Endothelial cell of umbilical vein (primary cell): ENCODE results near the gene LOXL1. TPM values are rescaled to one million over a fixed set of nuclear protein-coding genes. Genes with fewer than 3 reads are reported as not detected.

Source experiments
- BruUV-seq: library from RNA; stranded (reverse); fragments of 400-500 nt; replicated peaks from 2 replicates; lab custom pipeline; 2021; lab: Mats Ljungman, UMichigan
- CTCF ChIA-PET: fragments of 300-600, 350-600 bp; sonication (Branson Sonifier 250); formaldehyde crosslinking; loops from one replicate; lab custom pipeline; 2021; ENCODE audit warnings: antibody characterized with exemption, inconsistent platforms; lab: Charles Lee
- POLR2A ChIA-PET: fragments of 300-600, 350-600 bp; sonication (Branson Sonifier 250); formaldehyde crosslinking; loops from one replicate; lab custom pipeline; 2021; ENCODE audit warnings: antibody characterized with exemption, inconsistent platforms; lab: Charles Lee
- DNase-seq: peaks from one replicate; pipeline ENCODE4 v3.0.0-alpha.2; 2011; ENCODE audit warnings: low read depth, low spot score
- FAIRE-seq: peaks from 2 replicates; lab custom pipeline; 2011; peaks lifted over from hg19 to GRCh38; lab: Jason Lieb, UNC
- H2AFZ ChIP-seq: 2 replicates; pipeline ENCODE4 v1.6.0; 2012; ENCODE audit warnings: low read depth, low read length, control low read depth, inconsistent platforms
- H3K27ac ChIP-seq: 2 replicates; pipeline ENCODE4 v1.5.1; 2011; ENCODE audit warnings: low read depth, mild to moderate bottlenecking, control low read depth, low read length, moderate library complexity; ENCODE audit not compliant: insufficient read depth
- H3K27me3 ChIP-seq, 2 experiments: 2 replicates each; pipeline versions ENCODE4 v1.6.0 to v1.6.1; 2011; ENCODE audit warnings: low read length in 2 of 2, mixed read lengths in 1 of 2; ENCODE audit not compliant: control insufficient read depth in 2 of 2, insufficient read depth in 2 of 2
- H3K36me3 ChIP-seq, 2 experiments: 2 replicates in 1 of 2; 3 replicates in 1 of 2; pipeline ENCODE4 v1.5.1; 2011; ENCODE audit warnings: low read length in 2 of 2, mild to moderate bottlenecking in 1 of 2, moderate library complexity in 1 of 2; ENCODE audit not compliant: control insufficient read depth in 2 of 2, insufficient read depth in 2 of 2; ENCODE audit errors: extremely low read depth in 1 of 2
- H3K4me1 ChIP-seq: 3 replicates; pipeline ENCODE4 v1.5.1; 2011; ENCODE audit warnings: mild to moderate bottlenecking, low read length; ENCODE audit not compliant: control insufficient read depth, insufficient read depth; ENCODE audit errors: extremely low read depth
- H3K4me2 ChIP-seq: 2 replicates; pipeline ENCODE4 v1.6.1; 2011; ENCODE audit warnings: low read length, control low read depth, mixed read lengths; ENCODE audit not compliant: insufficient read depth
- H3K4me3 ChIP-seq, 3 experiments: fragments of 200-600 bp in 1 of 3; sonication (generic), shearing (Covaris generic) in 1 of 3; replicated peaks in 1 of 3; 2 replicates each; pipeline ENCODE4 v1.5.1; 2011 to 2016; ENCODE audit warnings: control low read depth in 3 of 3, low read length in 3 of 3, mild to moderate bottlenecking in 2 of 3, inconsistent platforms in 1 of 3, low read depth in 1 of 3, moderate library complexity in 1 of 3; ENCODE audit not compliant: insufficient read depth in 1 of 3
- H3K79me2 ChIP-seq: 2 replicates; pipeline ENCODE4 v1.6.0; 2012; ENCODE audit warnings: low read length, inconsistent platforms; ENCODE audit not compliant: control insufficient read depth, insufficient read depth
- H3K9ac ChIP-seq: replicated peaks from 2 replicates; pipeline ENCODE3; 2011; ENCODE audit warnings: low read length, control low read depth; ENCODE audit not compliant: insufficient read depth; ENCODE audit errors: extremely low read depth
- H3K9me1 ChIP-seq: replicated peaks from 3 replicates; pipeline ENCODE4 v1.6.0; 2011; ENCODE audit warnings: mild to moderate bottlenecking, low read length; ENCODE audit not compliant: control insufficient read depth, insufficient read depth; ENCODE audit errors: extremely low read depth
- H3K9me3 ChIP-seq: replicated peaks from 2 replicates; pipeline ENCODE4 v1.5.1; 2012; ENCODE audit warnings: low read length, inconsistent platforms; ENCODE audit not compliant: control insufficient read depth, insufficient read depth
- H4K20me1 ChIP-seq: replicated peaks from 2 replicates; pipeline ENCODE3; 2011; ENCODE audit warnings: mild to moderate bottlenecking, low read length; ENCODE audit not compliant: control insufficient read depth, insufficient read depth; ENCODE audit errors: extremely low read depth
- CTCF ChIP-seq, 2 donors: IDR thresholded peaks; 1 replicate in 1 of 2; 2 replicates in 1 of 2; pipeline ENCODE4 v1.5.1; 2011; ENCODE audit warnings: low read length in 2 of 2, mild to moderate bottlenecking in 2 of 2, moderate library complexity in 2 of 2, control low read depth in 1 of 2, inconsistent platforms in 1 of 2, low read depth in 1 of 2; ENCODE audit not compliant: insufficient read depth in 1 of 2; ENCODE audit errors: extremely low read depth in 1 of 2
- EZH2 ChIP-seq: IDR thresholded peaks from 2 replicates; pipeline ENCODE4 v1.6.1; 2012; ENCODE audit warnings: borderline replicate concordance, low read depth, mild to moderate bottlenecking, moderate library complexity, low read length, inconsistent platforms; ENCODE audit not compliant: severe bottlenecking
- FOS ChIP-seq: IDR thresholded peaks from 2 replicates; pipeline ENCODE4 v1.6.1; 2011; ENCODE audit warnings: mild to moderate bottlenecking, low read length, moderate library complexity, borderline replicate concordance; ENCODE audit not compliant: insufficient read depth
- GATA2 ChIP-seq: IDR thresholded peaks from 2 replicates; pipeline ENCODE4 v1.7.0; 2011; ENCODE audit warnings: low read depth, mild to moderate bottlenecking, moderate library complexity, mixed read lengths, low read length; ENCODE audit not compliant: insufficient read length, insufficient read depth
- JUN ChIP-seq: IDR thresholded peaks from 2 replicates; pipeline ENCODE4 v1.6.1; 2011; ENCODE audit warnings: borderline replicate concordance, low read depth; ENCODE audit not compliant: insufficient read length, insufficient read depth
- MAX ChIP-seq: IDR thresholded peaks from 2 replicates; pipeline ENCODE4 v1.6.1; 2011; ENCODE audit not compliant: insufficient read depth, insufficient read length
- MYC ChIP-seq: IDR thresholded peaks from one replicate; pipeline ENCODE4 v1.6.1; 2011; ENCODE audit warnings: mild to moderate bottlenecking, low read depth, low read length
- POLR2A ChIP-seq: IDR thresholded peaks from 2 replicates; pipeline ENCODE4 v1.6.1; 2012; ENCODE audit warnings: low read depth, mild to moderate bottlenecking, control low read depth, low read length
- POLR2AphosphoS5 ChIP-seq: IDR thresholded peaks from 2 replicates; pipeline ENCODE4 v1.6.1; 2012; ENCODE audit warnings: low read depth, mild to moderate bottlenecking, control low read depth, low read length, moderate library complexity; ENCODE audit not compliant: insufficient read depth
- dilution Hi-C: fragments of 300-500 bp; cut with MboI; formaldehyde crosslinking; loops from one replicate; pipeline ENCODE4 v1.15.0; 2019; ENCODE audit warnings: low sequenced_read_pairs; ENCODE audit not compliant: extremely low pct_ligation_motif_present
- intact Hi-C: fragments of 100-400 bp; cut with micrococcal nuclease; formaldehyde crosslinking; loops from one replicate; pipeline ENCODE4 v1.10.0; 2022
- polyA plus RNA-seq, 4 experiments: library from polyadenylated mRNA; depleted of rRNA in 3 of 4; stranded (reverse) in 3 of 4; unstranded in 1 of 4; fragments of >200 nt; gene quantifications; 2 replicates each; pipeline versions ENCODE4 v1.2.1 to v1.2.3, GENCODE V29; 2011 to 2012; ENCODE audit warnings: missing spikeins in 1 of 4
- total RNA-seq: library from RNA; stranded (reverse); gene quantifications from 2 replicates; pipeline ENCODE4 v1.2.3, GENCODE V29; 2021

The LOXL1 gene
- total and polyA plus RNA-seq, 2 donors (not counting 3 experiments of a cell fraction or from before 2014, with no cell fraction given): 5.2 to 14.4 TPM

- peaks cover 47% of the 10 kb centered on the region for H3K4me1 ChIP-seq
- H3K9me3 ChIP-seq: no peaks in the 10 kb centered on the region
- intact Hi-C loops: no loop called here
These were observed 58.1 kb downstream of the LOXL1 start for GRCh38 chr15:73984208-73984979.

More at GRCh38 chr15:73984208-73984979, 58.1 kb downstream of the LOXL1 start:
- Histone ChIP-seq H3K27ac (no peak overlapping the region), H3K9me1 (no peaks in the 10 kb centered on the region), H3K4me2 (no peak overlapping the region), H3K27me3 (no peaks in the 10 kb centered on the region), H2AFZ (no peak overlapping the region), H3K36me3 (no peaks in the 10 kb centered on the region), H3K79me2 (no peaks in the 10 kb centered on the region), H4K20me1 (no peaks in the 10 kb centered on the region), H3K4me3 (no peak overlapping the region), H3K9ac (no peak overlapping the region)
- POLR2A ChIA-PET: no interaction called here
- no peak for DNase-seq
- no peak for TF ChIP-seq EZH2
- TF ChIP-seq POLR2AphosphoS5: no peak
- no peak for TF ChIP-seq FOS
- no peak for TF ChIP-seq POLR2A
- no peak for TF ChIP-seq CTCF (IDR thresholded peaks at IDR 0.05; ENCODE audit: extremely low read depth in 1 of 2, insufficient read depth in 1 of 2, low read depth in 1 of 2, low read length in 2 of 2)
- no peak for TF ChIP-seq JUN
- no peak for TF ChIP-seq GATA2
- TF ChIP-seq MYC: no peak
- TF ChIP-seq MAX: no peak
- dilution Hi-C loops: no loop called here
- CTCF ChIA-PET: interaction anchor here (1.1 to 1.8 kb wide), 2 partner anchors 9 to 11 kb away, joined by 4 to 9 read pairs; no protein-coding TSS in a partner anchor
- no peak for FAIRE-seq
- BruUV-seq: no TSS peak
